Glutamatergic neuron (in vitro differentiated cells): ENCODE results near the gene IL11. TPM values are rescaled to one million over a fixed set of nuclear protein-coding genes. Genes with fewer than 3 reads are reported as not detected.

Experiments
- DNase-seq: peaks from one replicate; pipeline ENCODE4 v3.0.0; 2022
- H3K27ac Mint-ChIP-seq: one replicate; pipeline ENCODE4 v1.8.0; 2020; ENCODE audit warnings: mild to moderate bottlenecking, mixed read lengths, inconsistent platforms; ENCODE audit not compliant: unreplicated experiment
- H3K27me3 Mint-ChIP-seq: one replicate; pipeline ENCODE4 v1.8.0; 2020; ENCODE audit warnings: mild to moderate bottlenecking, moderate library complexity, mixed read lengths, inconsistent platforms; ENCODE audit not compliant: unreplicated experiment
- H3K36me3 Mint-ChIP-seq: one replicate; pipeline ENCODE4 v1.8.0; 2020; ENCODE audit warnings: mild to moderate bottlenecking, mixed read lengths, inconsistent platforms; ENCODE audit not compliant: unreplicated experiment
- H3K4me1 Mint-ChIP-seq: one replicate; pipeline ENCODE4 v1.8.0; 2020; ENCODE audit warnings: mild to moderate bottlenecking, low read depth, mixed read lengths, inconsistent platforms; ENCODE audit not compliant: unreplicated experiment
- H3K4me3 Mint-ChIP-seq: one replicate; pipeline ENCODE4 v1.8.0; 2020; ENCODE audit warnings: mild to moderate bottlenecking, mixed read lengths, inconsistent platforms; ENCODE audit not compliant: unreplicated experiment
- H3K9me3 Mint-ChIP-seq: one replicate; pipeline ENCODE4 v1.8.0; 2020; ENCODE audit warnings: mild to moderate bottlenecking, moderate library complexity, mixed read lengths, inconsistent platforms; ENCODE audit not compliant: unreplicated experiment
- CTCF ChIP-seq: fragments of 200-600 bp; sonication (generic); IDR thresholded peaks from one replicate; pipeline ENCODE4 v1.5.0; 2021; ENCODE audit not compliant: partially characterized antibody, unreplicated experiment
- total RNA-seq: library from RNA; stranded (reverse); fragmentation: NEBNext Ultra II Directional; extraction: Animal tissue kit (Norgen Biotek cat#: 25700); gene quantifications from one replicate; pipeline ENCODE4 v1.2.1, GENCODE V29; 2021; ENCODE audit not compliant: unreplicated experiment

The IL11 gene
- total RNA-seq, 1 donor from 2014 or later = 18.1 TPM

GRCh38 chr19:55319785-55320184, 50.5 kb downstream of the IL11 start:
- H3K27ac Mint-ChIP-seq = peak overlapping the region; percentile 28
- peaks cover 14% of the 10 kb centered on the region for H3K27me3 Mint-ChIP-seq
- peak overlapping the region; percentile 63 for H3K4me3 Mint-ChIP-seq
- peaks cover 9% of the 10 kb centered on the region for H3K9me3 Mint-ChIP-seq
- no peaks in the 10 kb centered on the region for H3K4me1 Mint-ChIP-seq
- TF ChIP-seq CTCF = no peak
- no peaks in the 10 kb centered on the region for H3K36me3 Mint-ChIP-seq
- peak; percentile 83 for DNase-seq

GRCh38 chr19:55316646-55317045, 53.6 kb downstream of the IL11 start:
- Mint-ChIP-seq H3K27me3 (peaks cover 11% of the 10 kb centered on the region), H3K4me3 (no peak overlapping the region), H3K4me1 (peaks cover 5% of the 10 kb centered on the region), H3K36me3 (peaks cover 4% of the 10 kb centered on the region), H3K27ac (no peak overlapping the region), H3K9me3 (peaks cover 7% of the 10 kb centered on the region)
- no peak for DNase-seq
- no peak for TF ChIP-seq CTCF

- no peak for DNase-seq
- TF ChIP-seq CTCF = no peak
- Mint-ChIP-seq H3K27ac (no peak overlapping the region), H3K36me3 (peaks cover 4% of the 10 kb centered on the region), H3K4me3 (no peak overlapping the region), H3K27me3 (peaks cover 9% of the 10 kb centered on the region), H3K9me3 (peaks cover 5% of the 10 kb centered on the region), H3K4me1 (peaks cover 5% of the 10 kb centered on the region)
These were observed 54.2 kb downstream of the IL11 start for GRCh38 chr19:55315956-55316525.

GRCh38 chr19:55314396-55314795, 55.9 kb downstream of the IL11 start:
- Mint-ChIP-seq H3K4me3 (no peak overlapping the region), H3K27ac (no peak overlapping the region), H3K36me3 (peaks cover 8% of the 10 kb centered on the region), H3K9me3 (peaks cover 5% of the 10 kb centered on the region), H3K27me3 (peaks cover 4% of the 10 kb centered on the region), H3K4me1 (peaks cover 10% of the 10 kb centered on the region)
- no peak for DNase-seq
- no peak for TF ChIP-seq CTCF

Other genes starting within 250 kb of the IL11 start
- gene TNNT1, start 221.3 kb downstream of the IL11 start, total RNA-seq = 19.3 TPM
- 3.3 TPM for gene TNNI3, start 212.7 kb downstream of the IL11 start, total RNA-seq
- gene DNAAF3, start 203.8 kb downstream of the IL11 start, total RNA-seq = 2.4 TPM
- gene SYT5, start 190.2 kb downstream of the IL11 start, total RNA-seq = 23.7 TPM
- 7.4 TPM for gene PTPRH, start 161.0 kb downstream of the IL11 start, total RNA-seq
- 7.6 TPM for gene TMEM86B, start 141.7 kb downstream of the IL11 start, total RNA-seq
- gene PPP6R1, start 111.4 kb downstream of the IL11 start, total RNA-seq = 82.3 TPM
- gene HSPBP1, start 90.4 kb downstream of the IL11 start, total RNA-seq = 41.5 TPM
- gene BRSK1, start 86.5 kb downstream of the IL11 start, total RNA-seq = 223 TPM
- gene TMEM150B, start 45.1 kb downstream of the IL11 start, total RNA-seq = not detected
- 105 TPM for gene KMT5C, start 30.6 kb downstream of the IL11 start, total RNA-seq
- 2.8 TPM for gene COX6B2, start 15.7 kb downstream of the IL11 start, total RNA-seq
- gene GARIN5B, start 7.2 kb downstream of the IL11 start, total RNA-seq = 0.17 TPM
- 3.7 TPM for gene TMEM190, start 6.4 kb upstream of the IL11 start, total RNA-seq
- 1.3 TPM for gene TMEM238, start 13.8 kb upstream of the IL11 start, total RNA-seq
- 1,087 TPM for gene RPL28, start 15.5 kb upstream of the IL11 start, total RNA-seq
- gene UBE2S, start 37.3 kb upstream of the IL11 start, total RNA-seq = 235 TPM
- gene SHISA7, start 72.8 kb upstream of the IL11 start, total RNA-seq = 3.2 TPM
- gene ISOC2, start 91.2 kb upstream of the IL11 start, total RNA-seq = 24.9 TPM
- not detected for gene C19orf85, start 94.3 kb upstream of the IL11 start, total RNA-seq
- 13.7 TPM for gene ZNF628, start 106.2 kb upstream of the IL11 start, total RNA-seq
- gene NAT14, start 114.7 kb upstream of the IL11 start, total RNA-seq = 125 TPM
- 7.6 TPM for gene SSC5D, start 118.0 kb upstream of the IL11 start, total RNA-seq
- 0.42 TPM for gene SBK2, start 166.7 kb upstream of the IL11 start, total RNA-seq
- not detected for gene SBK3, start 175.1 kb upstream of the IL11 start, total RNA-seq
- gene ZNF579, start 210.4 kb upstream of the IL11 start, total RNA-seq = 48.9 TPM
- 26.0 TPM for gene FIZ1, start 229.1 kb upstream of the IL11 start, total RNA-seq
- 6.7 TPM for gene ZNF524, start 229.8 kb upstream of the IL11 start, total RNA-seq
- gene ZNF865, start 235.2 kb upstream of the IL11 start, total RNA-seq = 14.6 TPM